ENCODE data around the gene TTN. TPM values are rescaled to one million over a fixed set of nuclear protein-coding genes. Genes with fewer than 3 reads are reported as not detected.

The TTN gene
- total and polyA plus RNA-seq, 8 donors = 0.96 to 13.8 (median 8.3) TPM

GRCh38 chr2:178828486-178828881, 21.3 kb upstream of the TTN start:
- ATAC-seq (no peak), DNase-seq (no peak), FAIRE-seq (no peak)
- Histone ChIP-seq H3K9me3 (no peaks in the 10 kb centered on the region), H3K4me3 (no peak overlapping the region), H3K36me3 (no peaks in the 10 kb centered on the region), H3K4me1 (no peaks in the 10 kb centered on the region), H3K27me3 (no peaks in the 10 kb centered on the region), H3K27ac (no peak overlapping the region)
- TF ChIP-seq CTCF (IDR thresholded peaks at IDR 0.05) = no peak
- intact Hi-C loops (cut with DNase I) = no loop called here
- 76 to 93% methylated on average over 4 of the region's 4 CpGs for WGBS, 2 donors

- TF ChIP-seq CTCF (IDR thresholded peaks at IDR 0.05) = no peak
- FAIRE-seq = no peak
- Histone ChIP-seq H3K27me3 (no peaks in the 10 kb centered on the region), H3K4me3 (no peak overlapping the region), H3K36me3 (no peaks in the 10 kb centered on the region), H3K9me3 (no peaks in the 10 kb centered on the region), H3K27ac (no peak overlapping the region), H3K4me1 (no peaks in the 10 kb centered on the region)
- intact Hi-C loops (cut with DNase I) = no loop called here
- peak in 1 of 4 donors; percentile 25 for ATAC-seq
- 60 to 69% methylated on average over 9 of the region's 9 CpGs for WGBS, 2 donors
- no peak for DNase-seq
Observed at GRCh38 chr2:178827739-178828485, 20.7 kb upstream of the TTN start.

- Histone ChIP-seq H3K27ac (no peak overlapping the region), H3K4me3 (no peak overlapping the region), H3K36me3 (no peaks in the 10 kb centered on the region), H3K9me3 (no peaks in the 10 kb centered on the region), H3K4me1 (no peaks in the 10 kb centered on the region), H3K27me3 (no peaks in the 10 kb centered on the region)
- FAIRE-seq (no peak), DNase-seq (no peak), ATAC-seq (no peak)
- no peak for TF ChIP-seq CTCF (IDR thresholded peaks at IDR 0.05)
- 74 to 87% methylated on average over 1 of the region's 1 CpG for WGBS, 2 donors
- intact Hi-C loops (cut with DNase I) = no loop called here
Observed at GRCh38 chr2:178827111-178827510, 19.9 kb upstream of the TTN start.

- TF ChIP-seq CTCF (IDR thresholded peaks at IDR 0.05) = no peak
- Histone ChIP-seq H3K27ac (no peak overlapping the region), H3K27me3 (no peaks in the 10 kb centered on the region), H3K4me1 (no peaks in the 10 kb centered on the region), H3K36me3 (no peaks in the 10 kb centered on the region), H3K9me3 (no peaks in the 10 kb centered on the region), H3K4me3 (no peak overlapping the region)
- WGBS, 2 donors = 46 to 80% methylated on average over 1 of the region's 1 CpG
- ATAC-seq (no peak), DNase-seq (no peak), FAIRE-seq (no peak)
- intact Hi-C loops (cut with DNase I) = no loop called here
Observed at GRCh38 chr2:178825183-178825582, 18.0 kb upstream of the TTN start.

GRCh38 chr2:178824181-178824580, 17.0 kb upstream of the TTN start:
- 96 to 97% methylated on average over 7 of the region's 7 CpGs for WGBS, 2 donors
- intact Hi-C loops (cut with DNase I) = no loop called here

More at GRCh38 chr2:178824181-178824580, 17.0 kb upstream of the TTN start:
- Histone ChIP-seq H3K9me3 (no peaks in the 10 kb centered on the region), H3K4me1 (no peaks in the 10 kb centered on the region), H3K27ac (no peak overlapping the region), H3K27me3 (no peaks in the 10 kb centered on the region), H3K4me3 (no peak overlapping the region), H3K36me3 (no peaks in the 10 kb centered on the region)
- DNase-seq = no peak
- TF ChIP-seq CTCF (IDR thresholded peaks at IDR 0.05) = no peak
- no peak for ATAC-seq
- no peak for FAIRE-seq
